ENCODE measurements around the gene TSC22D2. TPM values are rescaled to one million over a fixed set of nuclear protein-coding genes. Genes with fewer than 3 reads are reported as not detected.
A peak's percentile ranks its signal among the peaks of the same experiment; 100 is the strongest.

The TSC22D2 gene
- total and polyA plus RNA-seq, 8 donors = 5.9 to 12.2 (median 7.8) TPM

GRCh38 chr3:150411106-150411460 is 3.0 kb downstream of the TSC22D2 start:
- intact Hi-C loops (cut with DNase I) = loop anchor here in 1 of 3 donors (10.0 kb wide), 1 partner anchor 84 kb away; no protein-coding TSS in a partner anchor
- Histone ChIP-seq H3K27me3 (no peaks in the 10 kb centered on the region), H3K4me3 (peak overlapping the region; percentile 78 to 95 (median 86)), H3K4me1 (peaks cover 6 to 33% (median 17%) of the 10 kb centered on the region in 3 donors), H3K27ac (peak overlapping the region in 2 of 4 donors; percentile 100), H3K36me3 (no peaks in the 10 kb centered on the region), H3K9me3 (no peaks in the 10 kb centered on the region)
- FAIRE-seq = no peak
- no peak for ATAC-seq
- no peak for DNase-seq
- no peak for TF ChIP-seq CTCF (IDR thresholded peaks at IDR 0.05)
- WGBS, 2 donors = 1 to 2% methylated on average over 5 of the region's 5 CpGs

- H3K27ac ChIP-seq = peak overlapping the region in 1 of 4 donors; percentile 100
- no peak for TF ChIP-seq CTCF (IDR thresholded peaks at IDR 0.05)
- H3K9me3 ChIP-seq = no peaks in the 10 kb centered on the region
- ATAC-seq (no peak), FAIRE-seq (no peak), DNase-seq (no peak)
- 3 to 5% methylated on average over 3 of the region's 3 CpGs for WGBS, 2 donors
- no peaks in the 10 kb centered on the region for H3K36me3 ChIP-seq
- H3K27me3 ChIP-seq = no peaks in the 10 kb centered on the region
- H3K4me1 ChIP-seq = peaks cover 11 to 37% (median 21%) of the 10 kb centered on the region in 3 donors
- intact Hi-C loops (cut with DNase I) = loop anchor here in 1 of 3 donors (10.0 kb wide), 1 partner anchor 83 kb away; no protein-coding TSS in a partner anchor
- peak overlapping the region; percentile 78 to 95 (median 86) for H3K4me3 ChIP-seq
Observed at GRCh38 chr3:150411546-150411945, 3.4 kb downstream of the TSC22D2 start.

GRCh38 chr3:150411976-150412375 is 3.9 kb downstream of the TSC22D2 start:
- Histone ChIP-seq H3K27ac (no peak overlapping the region), H3K4me3 (peak overlapping the region; percentile 78 to 95 (median 86)), H3K36me3 (no peaks in the 10 kb centered on the region), H3K4me1 (peaks cover 11 to 34% (median 21%) of the 10 kb centered on the region in 3 donors), H3K27me3 (no peaks in the 10 kb centered on the region), H3K9me3 (no peaks in the 10 kb centered on the region)
- intact Hi-C loops (cut with DNase I) = loop anchor here in 1 of 3 donors (10.0 kb wide), 1 partner anchor 83 kb away; no protein-coding TSS in a partner anchor
- 25 to 26% methylated on average over 2 of the region's 2 CpGs for WGBS, 2 donors
- DNase-seq (no peak), FAIRE-seq (no peak), ATAC-seq (no peak)
- TF ChIP-seq CTCF (IDR thresholded peaks at IDR 0.05) = no peak

GRCh38 chr3:150412561-150413231 is 4.6 kb downstream of the TSC22D2 start:
- H3K27me3 ChIP-seq = no peaks in the 10 kb centered on the region
- FAIRE-seq = no peak
- TF ChIP-seq CTCF (IDR thresholded peaks at IDR 0.05) = no peak
- ATAC-seq = no peak
- intact Hi-C loops (cut with DNase I) = loop anchor here in 1 of 3 donors (10.0 kb wide), 1 partner anchor 82 kb away; no protein-coding TSS in a partner anchor
- peak overlapping the region in 3 of 4 donors; percentile 78 to 95 (median 91) for H3K4me3 ChIP-seq
- no peaks in the 10 kb centered on the region for H3K36me3 ChIP-seq
- DNase-seq = no peak
- H3K4me1 ChIP-seq = peaks cover 11 to 32% (median 19%) of the 10 kb centered on the region in 3 donors
- H3K9me3 ChIP-seq = no peaks in the 10 kb centered on the region
- 0 to 2% methylated on average over 5 of the region's 5 CpGs for WGBS, 2 donors
- no peak overlapping the region for H3K27ac ChIP-seq

- Histone ChIP-seq H3K27me3 (no peaks in the 10 kb centered on the region), H3K27ac (no peak overlapping the region), H3K36me3 (no peaks in the 10 kb centered on the region), H3K4me3 (peak overlapping the region in 2 of 4 donors; percentile 5 to 91), H3K4me1 (peaks cover 15 to 44% (median 26%) of the 10 kb centered on the region in 3 donors), H3K9me3 (no peaks in the 10 kb centered on the region)
- DNase-seq (no peak), FAIRE-seq (no peak), ATAC-seq (no peak)
- 6 to 9% methylated on average over 3 of the region's 3 CpGs for WGBS, 2 donors
- intact Hi-C loops (cut with DNase I) = loop anchor here in 1 of 3 donors (10.0 kb wide), 1 partner anchor 81 kb away; no protein-coding TSS in a partner anchor
- no peak for TF ChIP-seq CTCF (IDR thresholded peaks at IDR 0.05)
Observed at GRCh38 chr3:150414258-150414657, 6.2 kb downstream of the TSC22D2 start.
